Endothelial cell of umbilical vein (primary cell): Measurements from ENCODE around the gene MEX3D. TPM values are rescaled to one million over a fixed set of nuclear protein-coding genes. Genes with fewer than 3 reads are reported as not detected.

Source experiments
- BruUV-seq: library from RNA; stranded (reverse); fragments of 400-500 nt; replicated peaks from 2 replicates; lab custom pipeline; 2021; lab: Mats Ljungman, UMichigan
- CTCF ChIA-PET: fragments of 300-600, 350-600 bp; sonication (Branson Sonifier 250); formaldehyde crosslinking; loops from one replicate; lab custom pipeline; 2021; ENCODE audit warnings: antibody characterized with exemption, inconsistent platforms; lab: Charles Lee
- POLR2A ChIA-PET: fragments of 300-600, 350-600 bp; sonication (Branson Sonifier 250); formaldehyde crosslinking; loops from one replicate; lab custom pipeline; 2021; ENCODE audit warnings: antibody characterized with exemption, inconsistent platforms; lab: Charles Lee
- DNase-seq: peaks from one replicate; pipeline ENCODE4 v3.0.0-alpha.2; 2011; ENCODE audit warnings: low read depth, low spot score
- FAIRE-seq: peaks from 2 replicates; lab custom pipeline; 2011; peaks lifted over from hg19 to GRCh38; lab: Jason Lieb, UNC
- H2AFZ ChIP-seq: 2 replicates; pipeline ENCODE4 v1.6.0; 2012; ENCODE audit warnings: low read depth, low read length, control low read depth, inconsistent platforms
- H3K27ac ChIP-seq: 2 replicates; pipeline ENCODE4 v1.5.1; 2011; ENCODE audit warnings: low read depth, mild to moderate bottlenecking, control low read depth, low read length, moderate library complexity; ENCODE audit not compliant: insufficient read depth
- H3K27me3 ChIP-seq, 2 experiments: 2 replicates each; pipeline versions ENCODE4 v1.6.0 to v1.6.1; 2011; ENCODE audit warnings: low read length in 2 of 2, mixed read lengths in 1 of 2; ENCODE audit not compliant: control insufficient read depth in 2 of 2, insufficient read depth in 2 of 2
- H3K36me3 ChIP-seq, 2 experiments: 2 replicates in 1 of 2; 3 replicates in 1 of 2; pipeline ENCODE4 v1.5.1; 2011; ENCODE audit warnings: low read length in 2 of 2, mild to moderate bottlenecking in 1 of 2, moderate library complexity in 1 of 2; ENCODE audit not compliant: control insufficient read depth in 2 of 2, insufficient read depth in 2 of 2; ENCODE audit errors: extremely low read depth in 1 of 2
- H3K4me1 ChIP-seq: 3 replicates; pipeline ENCODE4 v1.5.1; 2011; ENCODE audit warnings: mild to moderate bottlenecking, low read length; ENCODE audit not compliant: control insufficient read depth, insufficient read depth; ENCODE audit errors: extremely low read depth
- H3K4me2 ChIP-seq: 2 replicates; pipeline ENCODE4 v1.6.1; 2011; ENCODE audit warnings: low read length, control low read depth, mixed read lengths; ENCODE audit not compliant: insufficient read depth
- H3K4me3 ChIP-seq, 3 experiments: fragments of 200-600 bp in 1 of 3; sonication (generic), shearing (Covaris generic) in 1 of 3; replicated peaks in 1 of 3; 2 replicates each; pipeline ENCODE4 v1.5.1; 2011 to 2016; ENCODE audit warnings: control low read depth in 3 of 3, low read length in 3 of 3, mild to moderate bottlenecking in 2 of 3, inconsistent platforms in 1 of 3, low read depth in 1 of 3, moderate library complexity in 1 of 3; ENCODE audit not compliant: insufficient read depth in 1 of 3
- H3K79me2 ChIP-seq: 2 replicates; pipeline ENCODE4 v1.6.0; 2012; ENCODE audit warnings: low read length, inconsistent platforms; ENCODE audit not compliant: control insufficient read depth, insufficient read depth
- H3K9ac ChIP-seq: replicated peaks from 2 replicates; pipeline ENCODE3; 2011; ENCODE audit warnings: low read length, control low read depth; ENCODE audit not compliant: insufficient read depth; ENCODE audit errors: extremely low read depth
- H3K9me1 ChIP-seq: replicated peaks from 3 replicates; pipeline ENCODE4 v1.6.0; 2011; ENCODE audit warnings: mild to moderate bottlenecking, low read length; ENCODE audit not compliant: control insufficient read depth, insufficient read depth; ENCODE audit errors: extremely low read depth
- H3K9me3 ChIP-seq: replicated peaks from 2 replicates; pipeline ENCODE4 v1.5.1; 2012; ENCODE audit warnings: low read length, inconsistent platforms; ENCODE audit not compliant: control insufficient read depth, insufficient read depth
- H4K20me1 ChIP-seq: replicated peaks from 2 replicates; pipeline ENCODE3; 2011; ENCODE audit warnings: mild to moderate bottlenecking, low read length; ENCODE audit not compliant: control insufficient read depth, insufficient read depth; ENCODE audit errors: extremely low read depth
- CTCF ChIP-seq, 2 donors: IDR thresholded peaks; 1 replicate in 1 of 2; 2 replicates in 1 of 2; pipeline ENCODE4 v1.5.1; 2011; ENCODE audit warnings: low read length in 2 of 2, mild to moderate bottlenecking in 2 of 2, moderate library complexity in 2 of 2, control low read depth in 1 of 2, inconsistent platforms in 1 of 2, low read depth in 1 of 2; ENCODE audit not compliant: insufficient read depth in 1 of 2; ENCODE audit errors: extremely low read depth in 1 of 2
- EZH2 ChIP-seq: IDR thresholded peaks from 2 replicates; pipeline ENCODE4 v1.6.1; 2012; ENCODE audit warnings: borderline replicate concordance, low read depth, mild to moderate bottlenecking, moderate library complexity, low read length, inconsistent platforms; ENCODE audit not compliant: severe bottlenecking
- FOS ChIP-seq: IDR thresholded peaks from 2 replicates; pipeline ENCODE4 v1.6.1; 2011; ENCODE audit warnings: mild to moderate bottlenecking, low read length, moderate library complexity, borderline replicate concordance; ENCODE audit not compliant: insufficient read depth
- GATA2 ChIP-seq: IDR thresholded peaks from 2 replicates; pipeline ENCODE4 v1.7.0; 2011; ENCODE audit warnings: low read depth, mild to moderate bottlenecking, moderate library complexity, mixed read lengths, low read length; ENCODE audit not compliant: insufficient read length, insufficient read depth
- JUN ChIP-seq: IDR thresholded peaks from 2 replicates; pipeline ENCODE4 v1.6.1; 2011; ENCODE audit warnings: borderline replicate concordance, low read depth; ENCODE audit not compliant: insufficient read length, insufficient read depth
- MAX ChIP-seq: IDR thresholded peaks from 2 replicates; pipeline ENCODE4 v1.6.1; 2011; ENCODE audit not compliant: insufficient read depth, insufficient read length
- MYC ChIP-seq: IDR thresholded peaks from one replicate; pipeline ENCODE4 v1.6.1; 2011; ENCODE audit warnings: mild to moderate bottlenecking, low read depth, low read length
- POLR2A ChIP-seq: IDR thresholded peaks from 2 replicates; pipeline ENCODE4 v1.6.1; 2012; ENCODE audit warnings: low read depth, mild to moderate bottlenecking, control low read depth, low read length
- POLR2AphosphoS5 ChIP-seq: IDR thresholded peaks from 2 replicates; pipeline ENCODE4 v1.6.1; 2012; ENCODE audit warnings: low read depth, mild to moderate bottlenecking, control low read depth, low read length, moderate library complexity; ENCODE audit not compliant: insufficient read depth
- dilution Hi-C: fragments of 300-500 bp; cut with MboI; formaldehyde crosslinking; loops from one replicate; pipeline ENCODE4 v1.15.0; 2019; ENCODE audit warnings: low sequenced_read_pairs; ENCODE audit not compliant: extremely low pct_ligation_motif_present
- intact Hi-C: fragments of 100-400 bp; cut with micrococcal nuclease; formaldehyde crosslinking; loops from one replicate; pipeline ENCODE4 v1.10.0; 2022
- polyA plus RNA-seq, 4 experiments: library from polyadenylated mRNA; depleted of rRNA in 3 of 4; stranded (reverse) in 3 of 4; unstranded in 1 of 4; fragments of >200 nt; gene quantifications; 2 replicates each; pipeline versions ENCODE4 v1.2.1 to v1.2.3, GENCODE V29; 2011 to 2012; ENCODE audit warnings: missing spikeins in 1 of 4
- total RNA-seq: library from RNA; stranded (reverse); gene quantifications from 2 replicates; pipeline ENCODE4 v1.2.3, GENCODE V29; 2021

The MEX3D gene
- total and polyA plus RNA-seq, 2 donors (not counting 3 experiments of a cell fraction or from before 2014, with no cell fraction given) = 30.0 to 96.7 TPM

- CTCF ChIA-PET = no interaction called here
Measured at GRCh38 chr19:1553415-1553814, 14.7 kb downstream of the MEX3D start.

More at GRCh38 chr19:1553415-1553814, 14.7 kb downstream of the MEX3D start:
- peaks cover 10% of the 10 kb centered on the region in 2 experiments for H3K36me3 ChIP-seq
- H3K4me1 ChIP-seq = no peaks in the 10 kb centered on the region
- H3K9ac ChIP-seq = no peak overlapping the region
- FAIRE-seq (no peak), DNase-seq (no peak)
- dilution Hi-C loops = no loop called here
- H3K27me3 ChIP-seq = no peaks in the 10 kb centered on the region
- TF ChIP-seq MAX (no peak), EZH2 (no peak), GATA2 (no peak), JUN (no peak), MYC (no peak), POLR2AphosphoS5 (no peak), FOS (no peak), POLR2A (no peak), CTCF (IDR thresholded peaks at IDR 0.05; ENCODE audit: extremely low read depth in 1 of 2, insufficient read depth in 1 of 2, low read depth in 1 of 2, low read length in 2 of 2) (no peak)
- H3K4me3 ChIP-seq = no peak overlapping the region
- intact Hi-C loops = no loop called here
- peaks cover 11% of the 10 kb centered on the region for H3K79me2 ChIP-seq
- H3K27ac ChIP-seq = no peak overlapping the region
- no peaks in the 10 kb centered on the region for H3K9me3 ChIP-seq
- H3K9me1 ChIP-seq = no peaks in the 10 kb centered on the region
- H3K4me2 ChIP-seq = no peak overlapping the region
- no TSS peak for BruUV-seq
- no peak overlapping the region for H2AFZ ChIP-seq
- no peaks in the 10 kb centered on the region for H4K20me1 ChIP-seq
- POLR2A ChIA-PET = no interaction called here
